GM12878 (cell line): ENCODE data around the gene RAD54L2. TPM values are rescaled to one million over a fixed set of nuclear protein-coding genes. Genes with fewer than 3 reads are reported as not detected.

Experiments
- ATAC-seq: fragments of 200-7000 bp; cut with Tn5 transposase; 3 replicates; pipeline ENCODE4 v1.9.1; 2020; ENCODE audit warnings: mild to moderate bottlenecking, moderate library complexity
- BruUV-seq: library from RNA; stranded (reverse); fragments of 400-500 nt; replicated peaks from 2 replicates; lab custom pipeline; 2021; lab: Mats Ljungman, UMichigan
- CTCF ChIA-PET: fragments of 300-600 bp; sonication (Branson Sonifier 250); formaldehyde crosslinking; extraction: SDS; loops from one replicate; lab custom pipeline; 2021; ENCODE audit warnings: inconsistent platforms; lab: Yijun Ruan, JAX
- POLR2A ChIA-PET: fragments of 350-600 bp; formaldehyde crosslinking; extraction: SDS; loops from one replicate; lab custom pipeline; 2021; ENCODE audit warnings: inconsistent platforms; lab: Charles Lee
- RAD21 ChIA-PET: fragments of 300-600 bp; sonication (Branson Sonifier 250); formaldehyde crosslinking; loops from one replicate; lab custom pipeline; 2023; ENCODE audit warnings: antibody characterized with exemption; ENCODE audit not compliant: unreplicated experiment; lab: Charles Lee
- SMC1A ChIA-PET: fragments of 300-600 bp; sonication (Branson Sonifier 250); formaldehyde crosslinking; loops from one replicate; lab custom pipeline; 2023; ENCODE audit not compliant: unreplicated experiment, uncharacterized antibody; lab: Charles Lee
- DNase-seq: peaks from one replicate; pipeline ENCODE4 v3.0.0-alpha.2; 2011; ENCODE audit warnings: low read depth, low spot score
- FAIRE-seq: peaks from 3 replicates; lab custom pipeline; 2011; peaks lifted over from hg19 to GRCh38; lab: Jason Lieb, UNC
- H2AFZ ChIP-seq: 2 replicates; pipeline ENCODE4 v1.6.0; 2011; ENCODE audit warnings: low read depth, low read length, control low read depth; ENCODE audit not compliant: control insufficient read depth
- H3K27ac ChIP-seq: 2 replicates; pipeline ENCODE4 v1.5.1; 2011; ENCODE audit warnings: control low read depth; ENCODE audit not compliant: control insufficient read depth, insufficient read depth
- H3K27me3 ChIP-seq, 2 experiments: replicated peaks in 1 of 2; 2 replicates each; pipeline versions ENCODE4 v1.6.0 to v1.6.1; 2011; ENCODE audit warnings: low read length in 1 of 2; ENCODE audit not compliant: control insufficient read depth in 2 of 2, insufficient read depth in 2 of 2
- H3K36me3 ChIP-seq, 2 experiments: 2 replicates each; pipeline ENCODE4 v1.5.1; 2011; ENCODE audit warnings: low read length in 1 of 2; ENCODE audit not compliant: control insufficient read depth in 2 of 2, insufficient read depth in 2 of 2
- H3K4me1 ChIP-seq: 2 replicates; pipeline ENCODE4 v1.6.1; 2011; ENCODE audit warnings: mild to moderate bottlenecking, low read length, moderate library complexity, mixed read lengths; ENCODE audit not compliant: control insufficient read depth, insufficient read depth
- H3K4me2 ChIP-seq: 2 replicates; pipeline ENCODE4 v1.6.0; 2011; ENCODE audit warnings: control low read depth; ENCODE audit not compliant: control insufficient read depth, insufficient read depth
- H3K4me3 ChIP-seq: fragments of 200-600 bp; sonication (generic); 2 replicates; pipeline ENCODE4 v1.5.1; 2016
- H3K79me2 ChIP-seq: 2 replicates; pipeline ENCODE4 v1.6.0; 2011; ENCODE audit warnings: low read length; ENCODE audit not compliant: control insufficient read depth, insufficient read depth
- H3K9ac ChIP-seq: 2 replicates; pipeline ENCODE4 v1.8.0; 2011; ENCODE audit warnings: low read length, control low read depth, mixed read lengths; ENCODE audit not compliant: control insufficient read depth, insufficient read depth
- H3K9me3 ChIP-seq: replicated peaks from 3 replicates; pipeline ENCODE4 v1.5.1; 2011; ENCODE audit warnings: mild to moderate bottlenecking, low read length; ENCODE audit not compliant: control insufficient read depth, insufficient read depth
- H4K20me1 ChIP-seq: 2 replicates; pipeline ENCODE4 v1.6.0; 2011; ENCODE audit not compliant: control insufficient read depth, insufficient read depth
- BMI1 ChIP-seq: fragments of 450-650 bp; IDR thresholded peaks from 2 replicates; pipeline ENCODE4 v1.6.1; 2016; ENCODE audit warnings: mild to moderate bottlenecking, moderate library complexity, borderline replicate concordance
- CBFB ChIP-seq: IDR thresholded peaks from 2 replicates; pipeline ENCODE4 v1.6.1; 2016; ENCODE audit warnings: antibody characterized with exemption, low read depth
- CREM ChIP-seq: IDR thresholded peaks from 2 replicates; pipeline ENCODE4 v1.6.1; 2014; ENCODE audit warnings: antibody characterized with exemption, low read depth
- EED ChIP-seq: sonication (generic); IDR thresholded peaks from 2 replicates; pipeline ENCODE4 v1.6.1; 2016; ENCODE audit warnings: antibody characterized with exemption, low read depth
- HCFC1 ChIP-seq: fragments of 150-350 bp; IDR thresholded peaks from 2 replicates; pipeline ENCODE4 v1.6.1; 2014; ENCODE audit warnings: low read length
- KAT2A ChIP-seq: conservative IDR thresholded peaks from 2 replicates; pipeline ENCODE4 v1.6.1; 2011; ENCODE audit warnings: low read depth, low read length; ENCODE audit not compliant: control insufficient read depth
- MEF2A ChIP-seq: IDR thresholded peaks from 2 replicates; pipeline ENCODE4 v1.6.1; 2011; ENCODE audit warnings: low read depth, mild to moderate bottlenecking, low read length, moderate library complexity; ENCODE audit not compliant: insufficient read depth
- MTA3 ChIP-seq: IDR thresholded peaks from 2 replicates; pipeline ENCODE4 v1.6.1; 2012; ENCODE audit warnings: low read length, inconsistent platforms, borderline replicate concordance
- MXI1 ChIP-seq: fragments of 150-350 bp; IDR thresholded peaks from 2 replicates; pipeline ENCODE4 v1.6.1; 2011; ENCODE audit warnings: low read depth, mild to moderate bottlenecking, inconsistent platforms, low read length, improper control_type of control experiment
- MYB ChIP-seq: fragments of 150-350 bp; IDR thresholded peaks from 2 replicates; pipeline ENCODE4 v1.6.1; 2014; ENCODE audit warnings: mild to moderate bottlenecking, low read depth, low read length, borderline replicate concordance
- NFIC ChIP-seq: IDR thresholded peaks from 2 replicates; pipeline ENCODE4 v1.6.1; 2012; ENCODE audit warnings: low read depth, mild to moderate bottlenecking, inconsistent platforms, low read length, moderate library complexity
- NFYA ChIP-seq: IDR thresholded peaks from 2 replicates; pipeline ENCODE4 v1.6.1; 2011; ENCODE audit warnings: low read depth, mild to moderate bottlenecking, low read length, improper control_type of control experiment, borderline replicate concordance
- NR2C2 ChIP-seq: IDR thresholded peaks from 2 replicates; pipeline ENCODE4 v1.6.1; 2011; ENCODE audit warnings: borderline replicate concordance, low read depth; ENCODE audit not compliant: control insufficient read depth, insufficient read length
- SMAD5 ChIP-seq: IDR thresholded peaks from 2 replicates; pipeline ENCODE4 v1.6.1; 2016; ENCODE audit warnings: antibody characterized with exemption, low read depth
- STAT1 ChIP-seq: fragments of 450-650 bp; conservative IDR thresholded peaks from 2 replicates; pipeline ENCODE4 v1.6.1; 2014; ENCODE audit warnings: antibody characterized with exemption, mild to moderate bottlenecking
- TCF3 ChIP-seq: IDR thresholded peaks from 2 replicates; pipeline ENCODE4 v1.6.1; 2012; ENCODE audit warnings: low read depth, mild to moderate bottlenecking, low read length, borderline replicate concordance; ENCODE audit not compliant: insufficient read depth
- ZNF622 ChIP-seq: fragments of 450-650 bp; IDR thresholded peaks from 2 replicates; pipeline ENCODE4 v1.6.1; 2017; ENCODE audit warnings: mild to moderate bottlenecking, inconsistent platforms
- WGBS: methylation state at CpG from one replicate; pipeline ENCODE4 v1.1.6; 2016; ENCODE audit warnings: low lambda C conversion rate; ENCODE audit not compliant: insufficient replicate concordance, insufficient coverage; ENCODE audit errors: missing lambda C conversion rate; 5-methylcytosine and 5-hydroxymethylcytosine counted together
- in situ Hi-C: fragments of 300-500 bp; cut with MboI; formaldehyde crosslinking; loops from 9 replicates; pipeline ENCODE4 v1.14.3; 2018; ENCODE audit warnings: mixed read lengths
- intact Hi-C: fragments of 100-400 bp; cut with micrococcal nuclease; formaldehyde crosslinking; loops from one replicate; pipeline ENCODE4 v1.14.2; 2022; ENCODE audit not compliant: unreplicated experiment
- polyA plus RNA-seq, 11 experiments: library from polyadenylated mRNA; depleted of rRNA in 4 of 11; unstranded in 6 of 11; stranded (reverse) in 5 of 11; fragments of >200 nt; fragmentation: Nextera tagmentation in 4 of 11; fragmentation: Illumina TruSeq in 1 of 11; extraction: Ambion mirVana in 4 of 11; extraction: Trizol in 1 of 11; gene quantifications; 1 replicate in 1 of 11; 2 replicates in 10 of 11; pipeline versions ENCODE4 v1.2.1 to v1.2.3, GENCODE V29; 2011 to 2016; ENCODE audit warnings: inconsistent platforms in 2 of 11, missing spikeins in 2 of 11, low read depth in 1 of 11
- total RNA-seq, 4 experiments: library from RNA; depleted of rRNA in 3 of 4; stranded (reverse); fragments of >200 nt in 3 of 4; fragmentation: Illumina TruSeq in 1 of 4; extraction: Trizol in 1 of 4; gene quantifications; 2 replicates each; pipeline versions ENCODE4 v1.2.1 to v1.2.3, GENCODE V29; 2013 to 2021
- TF ChIP-seq, protein P1 (sequence below): IDR thresholded peaks from 2 replicates; pipeline ENCODE4 v1.6.1; 2011; ENCODE audit warnings: borderline replicate concordance, low read depth, mild to moderate bottlenecking, moderate library complexity, mixed read lengths, low read length; ENCODE audit not compliant: insufficient read depth; ENCODE audit errors: extremely low read length

The RAD54L2 gene
- total and polyA plus RNA-seq, 10 of the 15 experiments (the other 5 are each of a cell fraction or from before 2014, with no cell fraction given), result 2.2 to 23.8 (median 11.1) TPM

DNA sequence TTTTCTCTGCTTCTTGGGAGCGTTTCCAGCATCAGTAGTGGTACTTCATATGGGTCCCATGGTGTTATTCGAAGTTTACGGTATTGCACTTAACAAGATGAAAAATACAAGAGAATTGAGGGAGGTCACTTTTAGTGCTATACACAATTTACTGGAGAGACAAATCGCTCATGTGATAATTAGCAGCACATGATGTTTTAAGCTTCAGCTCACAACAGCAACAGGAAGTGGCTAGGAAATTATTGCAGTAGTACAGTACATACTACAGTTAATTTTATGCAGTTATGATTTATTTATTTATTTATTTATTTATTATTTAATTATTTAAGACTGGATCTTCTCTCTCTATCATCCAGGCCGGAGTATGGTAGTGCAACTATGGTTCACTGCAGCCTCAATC lies 24.3 kb upstream of the RAD54L2 start:
- ChIA-PET POLR2A (no interaction called here), RAD21 (no interaction called here), SMC1A (interaction anchor here (1.7 kb wide), 1 partner anchor 12 kb away, joined by 6 read pairs; no protein-coding TSS in a partner anchor), CTCF (interaction anchor here (1.9 kb wide), 1 partner anchor 13 kb away, joined by 4 read pairs; no protein-coding TSS in a partner anchor)
- Histone ChIP-seq H2AFZ (no peak overlapping the region), H3K79me2 (no peaks in the 10 kb centered on the region), H4K20me1 (no peaks in the 10 kb centered on the region), H3K27ac (no peak overlapping the region), H3K9ac (no peak overlapping the region), H3K36me3 (no peaks in the 10 kb centered on the region), H3K4me1 (no peaks in the 10 kb centered on the region), H3K9me3 (no peaks in the 10 kb centered on the region), H3K4me2 (no peak overlapping the region), H3K4me3 (no peak overlapping the region), H3K27me3 (no peaks in the 10 kb centered on the region)
- ATAC-seq, result no peak
- WGBS, result 52% methylated on average over 5 of the region's 5 CpGs
- in situ Hi-C loops (no loop called here), intact Hi-C loops (no loop called here)
- no TSS peak for BruUV-seq
- no peak for TF ChIP-seq EED
- no peak for TF ChIP-seq STAT1
- TF ChIP-seq, protein P1, sequence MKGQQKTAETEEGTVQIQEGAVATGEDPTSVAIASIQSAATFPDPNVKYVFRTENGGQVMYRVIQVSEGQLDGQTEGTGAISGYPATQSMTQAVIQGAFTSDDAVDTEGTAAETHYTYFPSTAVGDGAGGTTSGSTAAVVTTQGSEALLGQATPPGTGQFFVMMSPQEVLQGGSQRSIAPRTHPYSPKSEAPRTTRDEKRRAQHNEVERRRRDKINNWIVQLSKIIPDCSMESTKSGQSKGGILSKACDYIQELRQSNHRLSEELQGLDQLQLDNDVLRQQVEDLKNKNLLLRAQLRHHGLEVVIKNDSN, result no peak
- no peak for TF ChIP-seq SMAD5
- no peak for FAIRE-seq
- no peak for DNase-seq

DNA sequence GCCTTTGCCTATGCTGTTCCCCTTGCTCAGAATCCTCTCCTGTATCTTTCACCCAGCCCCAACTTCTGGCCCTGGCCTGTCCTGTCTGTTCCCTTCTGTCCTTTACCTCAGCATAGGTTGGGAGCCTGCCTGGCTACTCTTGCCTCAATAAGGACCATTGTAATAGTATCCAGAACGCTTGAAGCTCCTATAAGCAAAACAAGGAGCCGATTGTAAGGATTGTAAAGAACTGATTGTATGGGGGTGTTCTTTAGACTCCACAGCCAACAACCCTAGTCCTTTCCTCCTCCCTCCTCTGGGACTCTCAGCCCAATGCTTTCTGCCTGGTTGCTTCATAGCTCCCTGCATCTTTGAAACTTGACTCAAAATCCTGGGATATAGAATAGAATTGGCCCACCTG lies 18.7 kb upstream of the RAD54L2 start:
- no peaks in the 10 kb centered on the region for H3K27me3 ChIP-seq
- WGBS, result 85% methylated on average over 2 of the region's 2 CpGs
- no peak for DNase-seq
- no peak overlapping the region for H3K4me2 ChIP-seq
- H3K4me3 ChIP-seq, result no peak overlapping the region
- ChIA-PET POLR2A (interaction anchor here (4.1 kb wide), 1 partner anchor 18 kb away, joined by 38 read pairs; the partner anchor contains the start of gene RAD54L2), SMC1A (interaction anchor here (0.7 to 3.6 kb wide), 6 partner anchors 10 to 168 kb away, joined by 3 to 19 read pairs (median 4); partner anchors contain the start of gene DCAF1), CTCF (interaction anchor here (0.7 to 3.6 kb wide), 4 partner anchors 11 to 153 kb away, joined by 3 to 34 read pairs (median 4); partner anchors contain the start of gene DCAF1), RAD21 (interaction anchor here (1.4 to 3.3 kb wide), 3 partner anchors 16 to 20 kb away, joined by 3 to 16 read pairs (median 11); partner anchors contain the start of genes DCAF1 and RAD54L2)
- H3K9me3 ChIP-seq, result no peaks in the 10 kb centered on the region
- intact Hi-C loops, result no loop called here
- H3K4me1 ChIP-seq, result no peaks in the 10 kb centered on the region; the same call in 1 of the 2 replicates
- no peaks in the 10 kb centered on the region for H3K36me3 ChIP-seq
- no peak overlapping the region for H2AFZ ChIP-seq
- BruUV-seq, result no TSS peak
- ATAC-seq, result no peak
- no peak overlapping the region for H3K9ac ChIP-seq
- no peak overlapping the region for H3K27ac ChIP-seq
- H4K20me1 ChIP-seq, result no peaks in the 10 kb centered on the region
- FAIRE-seq, result no peak
- in situ Hi-C loops, result no loop called here
- H3K79me2 ChIP-seq, result no peaks in the 10 kb centered on the region
- TF ChIP-seq NFYA, result no peak
- no peak for TF ChIP-seq MXI1
- TF ChIP-seq KAT2A, result no peak
- TF ChIP-seq NR2C2, result no peak
- TF ChIP-seq BMI1, result no peak
- TF ChIP-seq ZNF622, result no peak
- TF ChIP-seq STAT1, result no peak
- TF ChIP-seq CBFB, result no peak
- no peak for TF ChIP-seq NFIC
- TF ChIP-seq TCF3, result no peak
- no peak for TF ChIP-seq MEF2A
- TF ChIP-seq HCFC1, result no peak
- no peak for TF ChIP-seq MYB
- TF ChIP-seq CREM, result no peak
- TF ChIP-seq MTA3, result no peak
